Neural cell (in vitro differentiated cells): ENCODE data around the gene C5AR1. TPM values are rescaled to one million over a fixed set of nuclear protein-coding genes. Genes with fewer than 3 reads are reported as not detected.
"Not testable (repeated sequence)": the region's sequence is repeated elsewhere in the genome, so short reads cannot be mapped to it uniquely, and the experiment has no call there.

Experiments
- H2AFZ ChIP-seq: fragments of 200-600, 300-800 bp; sonication (generic), shearing (Covaris generic); 2 replicates; pipeline ENCODE4 v1.6.0; 2014; ENCODE audit warnings: low read depth, mild to moderate bottlenecking, antibody characterized with exemption, low read length, moderate library complexity
- H3F3A ChIP-seq: fragments of 200-600 bp; shearing (Covaris generic); 2 replicates; pipeline ENCODE4 v1.6.1; 2016; ENCODE audit warnings: mild to moderate bottlenecking, moderate library complexity, mixed read lengths, antibody characterized with exemption, low read length; ENCODE audit not compliant: insufficient read depth, poor library complexity, severe bottlenecking
- H3K27ac ChIP-seq: fragments of 200-600, 300-800 bp; sonication (generic), shearing (Covaris generic); 2 replicates; pipeline ENCODE4 v1.5.1; 2014; ENCODE audit warnings: mild to moderate bottlenecking, low read length, moderate library complexity
- H3K27me3 ChIP-seq: fragments of 300-800, 200-600 bp; sonication (generic), shearing (Covaris generic); 2 replicates; pipeline ENCODE4 v1.6.0; 2014; ENCODE audit warnings: mild to moderate bottlenecking, low read depth, low read length, moderate library complexity; ENCODE audit not compliant: insufficient read depth
- H3K36me3 ChIP-seq: fragments of 300-800, 200-600 bp; sonication (generic), shearing (Covaris generic); 2 replicates; pipeline ENCODE4 v1.5.1; 2014; ENCODE audit warnings: mild to moderate bottlenecking, antibody characterized with exemption, low read length, moderate library complexity; ENCODE audit not compliant: insufficient read depth
- H3K4me2 ChIP-seq: fragments of 300-800, 200-600 bp; sonication (generic), shearing (Covaris generic); 2 replicates; pipeline ENCODE4 v1.6.0; 2014; ENCODE audit warnings: mild to moderate bottlenecking, low read length
- H3K4me3 ChIP-seq: fragments of 300-800, 200-600 bp; sonication (generic), shearing (Covaris generic); 2 replicates; pipeline ENCODE4 v1.5.1; 2014; ENCODE audit warnings: mild to moderate bottlenecking, low read length, moderate library complexity
- H3K79me2 ChIP-seq: fragments of 200-600 bp; shearing (Covaris generic); replicated peaks from 2 replicates; pipeline ENCODE4 v1.6.0; 2014; ENCODE audit warnings: mild to moderate bottlenecking, low read length, moderate library complexity; ENCODE audit not compliant: insufficient read depth
- H3K9ac ChIP-seq: fragments of 300-800, 200-600 bp; sonication (generic), shearing (Covaris generic); 2 replicates; pipeline ENCODE4 v1.6.1; 2016; ENCODE audit warnings: mild to moderate bottlenecking, low read length, mixed read lengths
- H3K9me2 ChIP-seq: fragments of 200-600 bp; shearing (Covaris generic); 2 replicates; pipeline ENCODE4 v1.6.1; 2016; ENCODE audit warnings: mild to moderate bottlenecking, low read length, mixed read lengths; ENCODE audit not compliant: insufficient read depth
- H3K9me3 ChIP-seq: fragments of 200-600, 300-800 bp; sonication (generic), shearing (Covaris generic); 2 replicates; pipeline ENCODE4 v1.6.1; 2016; ENCODE audit warnings: mild to moderate bottlenecking, mixed run types, low read length, moderate library complexity, mixed read lengths
- H4K20me1 ChIP-seq: fragments of 200-600 bp; shearing (Covaris generic); 2 replicates; pipeline ENCODE4 v1.6.1; 2016; ENCODE audit warnings: mild to moderate bottlenecking, mixed run types; ENCODE audit not compliant: insufficient read depth
- CTCF ChIP-seq: fragments of 450-650 bp; IDR thresholded peaks from 2 replicates; pipeline ENCODE4 v1.5.1; 2014; ENCODE audit warnings: antibody characterized with exemption, mild to moderate bottlenecking, moderate library complexity; ENCODE audit not compliant: poor library complexity, severe bottlenecking
- EZH2 ChIP-seq: fragments of 200-600, 300-800 bp; shearing (Covaris generic), sonication (generic); IDR thresholded peaks from 2 replicates; pipeline ENCODE4 v1.6.1; 2014; ENCODE audit warnings: antibody characterized with exemption, low read length, borderline replicate concordance, mild to moderate bottlenecking; ENCODE audit not compliant: insufficient read depth, poor library complexity, severe bottlenecking
- MXI1 ChIP-seq: fragments of 450-650 bp; conservative IDR thresholded peaks from 2 replicates; pipeline ENCODE4 v1.6.1; 2014; ENCODE audit warnings: antibody characterized with exemption, mild to moderate bottlenecking; ENCODE audit not compliant: poor library complexity, severe bottlenecking
- POLR2AphosphoS5 ChIP-seq: IDR thresholded peaks from 2 replicates; pipeline ENCODE4 v1.6.1; 2012
- RAD21 ChIP-seq: fragments of 450-650 bp; conservative IDR thresholded peaks from 2 replicates; pipeline ENCODE4 v1.6.1; 2014; ENCODE audit warnings: antibody characterized with exemption, mild to moderate bottlenecking, moderate library complexity
- REST ChIP-seq: IDR thresholded peaks from 2 replicates; pipeline ENCODE4 v1.6.1; 2012; ENCODE audit warnings: borderline replicate concordance
- SMC3 ChIP-seq: fragments of 450-650 bp; conservative IDR thresholded peaks from 2 replicates; pipeline ENCODE4 v1.6.1; 2014; ENCODE audit warnings: antibody characterized with exemption, mild to moderate bottlenecking, moderate library complexity; ENCODE audit not compliant: poor library complexity
- polyA plus RNA-seq: library from polyadenylated mRNA; depleted of rRNA; stranded (reverse); fragments of >200 nt; gene quantifications from 2 replicates; pipeline ENCODE4 v1.2.3, GENCODE V29; 2014

The C5AR1 gene
- polyA plus RNA-seq, 1 donor from 2014 or later: not detected

GRCh38 chr19:47284324-47284899 is 25.2 kb upstream of the C5AR1 start:
- Histone ChIP-seq H2AFZ (no peak overlapping the region), H3K9me3 (no peaks in the 10 kb centered on the region), H3K4me2 (no peak overlapping the region), H3K9ac (no peak overlapping the region), H3K9me2 (no peaks in the 10 kb centered on the region), H3K4me3 (no peak overlapping the region), H3K27me3 (no peaks in the 10 kb centered on the region), H3F3A (no peaks in the 10 kb centered on the region), H3K27ac (no peak overlapping the region), H3K79me2 (no peaks in the 10 kb centered on the region), H3K36me3 (no peaks in the 10 kb centered on the region), H4K20me1 (no peaks in the 10 kb centered on the region)
- TF ChIP-seq CTCF (peak; percentile 90), RAD21 (peak; percentile 72), EZH2 (no peak), SMC3 (peak; percentile 80)

- Histone ChIP-seq H2AFZ (no peak overlapping the region), H3K36me3 (no peaks in the 10 kb centered on the region), H3F3A (no peaks in the 10 kb centered on the region), H3K4me2 (no peak overlapping the region), H3K9ac (no peak overlapping the region), H3K9me3 (no peaks in the 10 kb centered on the region), H3K27ac (no peak overlapping the region), H3K27me3 (no peaks in the 10 kb centered on the region), H3K4me3 (no peak overlapping the region), H3K9me2 (no peaks in the 10 kb centered on the region), H3K79me2 (no peaks in the 10 kb centered on the region), H4K20me1 (no peaks in the 10 kb centered on the region)
- peak; percentile 79 for TF ChIP-seq SMC3
- TF ChIP-seq EZH2: no peak
- peak; percentile 82 for TF ChIP-seq RAD21
- no peak for TF ChIP-seq POLR2AphosphoS5
- TF ChIP-seq CTCF: peak; percentile 84
- no peak for TF ChIP-seq REST
- TF ChIP-seq MXI1: no peak
These were observed 13.6 kb upstream of the C5AR1 start for GRCh38 chr19:47296036-47296435.

GRCh38 chr19:47300867-47301266 is 8.8 kb upstream of the C5AR1 start:
- H3F3A ChIP-seq, H3K9me3 ChIP-seq, H3K27me3 ChIP-seq, H4K20me1 ChIP-seq, H3K4me3 ChIP-seq, H3K4me2 ChIP-seq, H3K36me3 ChIP-seq, H3K9ac ChIP-seq, H2AFZ ChIP-seq, H3K79me2 ChIP-seq, H3K27ac ChIP-seq, H3K9me2 ChIP-seq: not testable (repeated sequence)
